CD8-positive, alpha-beta memory T cell (primary cell): ENCODE measurements around the gene ZIC2. TPM values are rescaled to one million over a fixed set of nuclear protein-coding genes. Genes with fewer than 3 reads are reported as not detected.

Experiments
- CTCF ChIA-PET: fragments of 350-600 bp; sonication (Branson Sonifier 250); formaldehyde crosslinking; loops from one replicate; lab custom pipeline; 2021; ENCODE audit warnings: antibody characterized with exemption; lab: Charles Lee
- POLR2A ChIA-PET: fragments of 350-600 bp; sonication (Branson Sonifier 250); formaldehyde crosslinking; loops from one replicate; lab custom pipeline; 2021; ENCODE audit warnings: antibody characterized with exemption; lab: Charles Lee
- DNase-seq, 5 donors: peaks; one replicate each; pipeline versions ENCODE4 v3.0.0 to v3.0.0-alpha.2; 2020 to 2022; ENCODE audit warnings: mixed read lengths in 1 of 5
- H3K27ac ChIP-seq: one replicate; pipeline ENCODE4 v1.7.0; 2013; ENCODE audit warnings: low read depth, mild to moderate bottlenecking, low read length, moderate library complexity
- H3K27me3 ChIP-seq: 2 replicates; pipeline ENCODE4 v1.7.0; 2013; ENCODE audit warnings: low read length, mild to moderate bottlenecking; ENCODE audit not compliant: insufficient read depth, poor library complexity, severe bottlenecking
- H3K36me3 ChIP-seq: 2 replicates; pipeline ENCODE4 v1.7.0; 2013; ENCODE audit warnings: mild to moderate bottlenecking, low read length, moderate library complexity; ENCODE audit not compliant: insufficient read depth
- H3K4me1 ChIP-seq: 2 replicates; pipeline ENCODE4 v1.7.0; 2013; ENCODE audit warnings: mild to moderate bottlenecking, low read length, moderate library complexity; ENCODE audit not compliant: insufficient read depth
- H3K4me3 ChIP-seq: 2 replicates; pipeline ENCODE4 v1.7.0; 2013; ENCODE audit warnings: mild to moderate bottlenecking, low read length
- H3K9me3 ChIP-seq: 2 replicates; pipeline ENCODE4 v1.7.0; 2013; ENCODE audit warnings: mild to moderate bottlenecking, low read length
- H3K27ac Mint-ChIP-seq, 8 donors: one replicate each; pipeline ENCODE4 v1.8.0; 2020 to 2021; ENCODE audit warnings: mixed read lengths in 8 of 8, mild to moderate bottlenecking in 6 of 8, inconsistent platforms in 3 of 8, moderate library complexity in 3 of 8
- H3K27me3 Mint-ChIP-seq, 2 donors: one replicate each; pipeline ENCODE4 v1.8.0; 2020 to 2021; ENCODE audit warnings: mixed read lengths in 2 of 2, mild to moderate bottlenecking in 1 of 2, moderate library complexity in 1 of 2
- H3K36me3 Mint-ChIP-seq, 3 donors: one replicate each; pipeline ENCODE4 v1.8.0; 2020 to 2021; ENCODE audit warnings: mixed read lengths in 3 of 3, inconsistent platforms in 1 of 3, mild to moderate bottlenecking in 1 of 3
- H3K4me1 Mint-ChIP-seq, 3 donors: one replicate each; pipeline ENCODE4 v1.8.0; 2020 to 2021; ENCODE audit warnings: mixed read lengths in 3 of 3, inconsistent platforms in 1 of 3, mild to moderate bottlenecking in 1 of 3
- H3K4me3 Mint-ChIP-seq, 7 donors: one replicate each; pipeline ENCODE4 v1.8.0; 2020 to 2021; ENCODE audit warnings: mixed read lengths in 7 of 7, mild to moderate bottlenecking in 6 of 7, moderate library complexity in 4 of 7, inconsistent platforms in 2 of 7
- H3K9me3 Mint-ChIP-seq, 5 donors: one replicate each; pipeline ENCODE4 v1.8.0; 2020 to 2022; ENCODE audit warnings: mixed read lengths in 5 of 5, mild to moderate bottlenecking in 3 of 5, moderate library complexity in 2 of 5, inconsistent platforms in 1 of 5
- polyA plus RNA-seq: library from polyadenylated mRNA; unstranded; fragments of 300-500 nt; fragmentation: Illumina TruSeq; gene quantifications from one replicate; pipeline ENCODE4 v1.2.3, GENCODE V29; 2021
- total RNA-seq, 2 experiments: library from RNA; stranded (reverse); gene quantifications; one replicate each; pipeline ENCODE4 v1.2.3, GENCODE V29; 2021

The ZIC2 gene
- total and polyA plus RNA-seq, 3 experiments from 2014 or later, result not detected

DNA sequence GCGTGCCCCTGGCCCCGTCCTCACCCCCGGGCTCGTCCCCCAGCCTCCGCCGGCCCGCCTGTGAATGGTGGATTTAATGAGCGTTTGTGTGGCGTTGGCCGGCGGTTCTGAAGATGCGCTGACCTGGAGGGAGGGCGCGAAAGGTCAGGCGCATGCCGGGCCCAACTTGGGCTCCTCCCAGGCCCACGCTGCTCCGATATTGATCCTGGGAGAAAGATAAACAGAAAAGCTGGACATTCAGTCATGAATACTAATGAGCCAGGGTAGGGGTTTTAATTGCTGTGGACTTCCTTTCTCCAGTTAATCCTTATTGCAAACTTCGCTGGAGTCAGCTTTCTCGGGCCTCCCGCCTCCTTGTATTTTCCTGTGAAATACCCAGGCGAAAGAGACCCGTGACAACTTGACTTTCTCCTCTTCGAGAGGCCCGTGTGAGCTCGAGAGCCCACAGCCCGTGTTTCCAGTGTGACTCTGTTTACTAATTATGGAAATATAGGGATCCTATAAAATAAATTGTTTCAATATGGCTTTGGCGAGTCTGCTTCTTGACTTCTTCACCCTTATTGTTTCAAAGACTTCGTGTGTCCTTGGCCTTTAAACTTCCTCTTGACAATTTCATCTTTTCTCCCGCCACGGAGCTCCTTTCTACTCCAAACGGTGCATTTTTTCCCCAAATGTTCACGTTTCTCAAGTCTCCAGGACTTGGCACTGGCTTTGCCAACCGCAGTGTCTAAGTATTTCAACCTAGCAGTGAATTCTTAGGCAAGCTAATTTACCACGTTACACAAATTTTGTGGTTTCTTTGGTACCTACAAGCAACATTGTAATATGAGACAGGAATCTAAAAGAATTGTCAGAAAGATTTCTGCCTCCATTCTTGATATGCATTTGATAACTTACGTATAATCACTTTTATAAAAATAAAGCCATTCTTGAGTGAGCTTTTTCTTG is 10.5 kb downstream of the ZIC2 start:
- peaks cover 13 to 30% (median 25%) of the 10 kb centered on the region in 3 donors for H3K4me1 Mint-ChIP-seq
- CTCF ChIA-PET, result interaction anchor here (1.1 kb wide), 1 partner anchor 22 kb away, joined by 3 read pairs; no protein-coding TSS in a partner anchor
- DNase-seq, result no peak
- H3K27me3 Mint-ChIP-seq, result peaks cover 91 to 96% of the 10 kb centered on the region in 2 donors
- peaks cover 25 to 54% (median 38%) of the 10 kb centered on the region in 5 donors for H3K9me3 Mint-ChIP-seq
- peaks cover 20% of the 10 kb centered on the region for H3K4me1 ChIP-seq
- POLR2A ChIA-PET, result no interaction called here
- peak overlapping the region in 1 of 7 donors; percentile 68 for H3K4me3 Mint-ChIP-seq
- H3K27me3 ChIP-seq, result peaks cover 99% of the 10 kb centered on the region
- no peaks in the 10 kb centered on the region for H3K36me3 Mint-ChIP-seq
- no peak overlapping the region for H3K27ac ChIP-seq
- H3K4me3 ChIP-seq, result no peak overlapping the region
- H3K9me3 ChIP-seq, result no peaks in the 10 kb centered on the region
- no peaks in the 10 kb centered on the region for H3K36me3 ChIP-seq
- H3K27ac Mint-ChIP-seq, result peak overlapping the region in 2 of 8 donors; percentile 34 to 90

DNA sequence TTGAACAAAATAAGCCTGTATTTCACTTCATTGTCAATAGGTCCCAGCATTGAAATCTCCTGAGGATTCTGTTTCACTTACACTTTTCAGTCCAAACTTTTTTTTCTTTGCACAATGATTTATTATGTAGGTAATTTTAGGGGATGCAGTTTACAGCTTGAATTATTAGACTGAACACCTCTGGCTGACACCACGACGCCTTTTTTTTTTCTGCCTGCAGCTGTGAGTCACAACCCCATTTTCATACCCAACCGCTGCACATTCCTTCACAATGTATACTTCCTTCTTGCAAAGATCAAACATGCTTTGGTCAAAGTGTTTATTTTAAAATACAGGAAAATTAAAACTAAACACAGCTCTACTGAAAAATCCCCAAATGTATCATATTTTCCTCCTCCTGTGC is 11.4 kb downstream of the ZIC2 start:
- Histone ChIP-seq H3K27ac (no peak overlapping the region), H3K27me3 (peaks cover 99% of the 10 kb centered on the region), H3K36me3 (no peaks in the 10 kb centered on the region), H3K4me3 (no peak overlapping the region), H3K9me3 (no peaks in the 10 kb centered on the region), H3K4me1 (peaks cover 20% of the 10 kb centered on the region)
- H3K4me3 Mint-ChIP-seq, result peak overlapping the region in 2 of 7 donors; percentile 1 to 68
- H3K4me1 Mint-ChIP-seq, result peaks cover 13 to 30% (median 25%) of the 10 kb centered on the region in 3 donors
- CTCF ChIA-PET, result interaction anchor here (1.1 kb wide), 1 partner anchor 23 kb away, joined by 3 read pairs; no protein-coding TSS in a partner anchor
- no peaks in the 10 kb centered on the region for H3K36me3 Mint-ChIP-seq
- DNase-seq, result no peak
- H3K27me3 Mint-ChIP-seq, result peaks cover 85 to 89% of the 10 kb centered on the region in 2 donors
- peak overlapping the region in 3 of 8 donors; percentile 3 to 90 (median 32) for H3K27ac Mint-ChIP-seq
- POLR2A ChIA-PET, result no interaction called here
- peaks cover 24 to 51% (median 35%) of the 10 kb centered on the region in 5 donors for H3K9me3 Mint-ChIP-seq

DNA sequence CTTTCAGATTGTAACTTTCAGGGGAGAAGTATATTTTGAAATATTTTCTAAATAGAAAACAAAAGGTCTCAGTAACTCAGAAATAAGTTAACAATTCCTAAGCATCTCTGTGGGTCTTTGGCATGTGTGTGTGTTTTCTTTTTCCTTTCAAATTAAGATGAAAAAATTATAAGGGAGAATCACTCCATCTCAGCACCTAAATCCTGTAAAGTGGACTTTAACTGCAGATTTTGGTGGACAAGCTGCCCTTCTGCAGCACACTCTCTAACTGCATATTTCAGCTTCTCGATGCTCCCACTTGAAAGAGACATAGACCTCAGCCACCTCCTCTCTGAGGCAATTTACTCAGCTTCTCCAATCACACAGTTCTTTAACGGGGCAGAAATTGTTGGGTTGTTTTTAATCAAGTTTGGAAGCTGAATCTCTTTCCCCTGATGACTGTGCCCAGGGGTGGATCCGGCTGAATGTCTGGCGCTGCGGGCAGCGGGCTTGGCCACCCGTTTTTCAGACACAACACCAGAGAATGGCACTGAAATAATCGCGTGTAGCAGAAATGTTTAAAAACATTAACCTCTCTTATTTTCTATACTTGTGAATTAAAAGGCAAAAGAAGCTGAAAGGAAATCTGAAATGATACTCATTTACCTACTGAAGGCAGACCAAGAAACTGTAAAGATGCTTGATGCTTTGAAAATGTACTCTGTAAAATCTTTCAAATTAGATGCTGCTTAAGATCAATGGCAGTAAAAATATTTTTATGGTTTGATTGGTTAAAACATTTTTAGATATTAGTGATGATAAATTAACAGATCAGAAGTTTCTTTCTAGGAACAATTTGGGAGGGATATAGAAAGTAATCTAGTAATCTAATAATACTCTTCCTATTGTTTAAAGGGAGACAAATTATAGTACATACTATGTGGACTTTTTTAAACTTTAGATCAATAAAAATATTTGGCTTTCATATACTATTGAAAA is 12.4 kb downstream of the ZIC2 start:
- Histone ChIP-seq H3K4me3 (no peak overlapping the region), H3K9me3 (no peaks in the 10 kb centered on the region), H3K36me3 (no peaks in the 10 kb centered on the region), H3K27me3 (peaks cover 97% of the 10 kb centered on the region), H3K4me1 (peaks cover 19% of the 10 kb centered on the region), H3K27ac (no peak overlapping the region)
- ChIA-PET POLR2A (no interaction called here), CTCF (interaction anchor here (1.4 kb wide), 1 partner anchor 19 kb away, joined by 3 read pairs; no protein-coding TSS in a partner anchor)
- Mint-ChIP-seq H3K27ac (peak overlapping the region in 2 of 8 donors; percentile 14 to 90), H3K9me3 (peaks cover 25 to 55% (median 30%) of the 10 kb centered on the region in 5 donors), H3K4me1 (peaks cover 12 to 29% (median 23%) of the 10 kb centered on the region in 3 donors), H3K4me3 (peak overlapping the region in 1 of 7 donors; percentile 43), H3K36me3 (no peaks in the 10 kb centered on the region), H3K27me3 (peaks cover 89% of the 10 kb centered on the region in 2 donors)
- no peak for DNase-seq

DNA sequence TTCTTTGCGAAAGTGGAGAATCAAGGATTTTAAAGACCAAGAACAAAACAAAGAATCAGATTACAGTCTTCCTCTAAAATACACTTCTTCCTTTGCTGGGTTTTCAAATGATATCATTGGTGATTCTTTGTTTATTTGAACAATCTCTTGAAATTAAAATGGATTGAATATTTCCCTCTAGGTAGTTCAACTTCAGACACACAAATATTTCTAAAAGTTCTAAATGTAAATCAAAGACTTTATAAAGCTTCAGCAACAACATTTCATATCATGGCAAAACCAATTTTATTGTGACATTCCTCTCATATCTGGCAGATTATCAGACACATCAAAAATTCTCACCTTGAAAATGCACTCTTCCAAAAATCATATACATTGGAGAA is 13.0 kb downstream of the ZIC2 start:
- Histone ChIP-seq H3K4me3 (no peak overlapping the region), H3K27ac (no peak overlapping the region), H3K9me3 (no peaks in the 10 kb centered on the region), H3K36me3 (no peaks in the 10 kb centered on the region), H3K27me3 (peaks cover 93% of the 10 kb centered on the region), H3K4me1 (peaks cover 12% of the 10 kb centered on the region)
- POLR2A ChIA-PET, result no interaction called here
- CTCF ChIA-PET, result interaction anchor here (1.4 kb wide), 1 partner anchor 19 kb away, joined by 3 read pairs; no protein-coding TSS in a partner anchor
- Mint-ChIP-seq H3K27me3 (peaks cover 86 to 89% of the 10 kb centered on the region in 2 donors), H3K4me1 (peaks cover 10 to 22% (median 16%) of the 10 kb centered on the region in 3 donors), H3K4me3 (no peak overlapping the region), H3K9me3 (peaks cover 25 to 52% (median 29%) of the 10 kb centered on the region in 5 donors), H3K27ac (peak overlapping the region in 1 of 8 donors; percentile 90), H3K36me3 (no peaks in the 10 kb centered on the region)
- DNase-seq, result no peak

DNA sequence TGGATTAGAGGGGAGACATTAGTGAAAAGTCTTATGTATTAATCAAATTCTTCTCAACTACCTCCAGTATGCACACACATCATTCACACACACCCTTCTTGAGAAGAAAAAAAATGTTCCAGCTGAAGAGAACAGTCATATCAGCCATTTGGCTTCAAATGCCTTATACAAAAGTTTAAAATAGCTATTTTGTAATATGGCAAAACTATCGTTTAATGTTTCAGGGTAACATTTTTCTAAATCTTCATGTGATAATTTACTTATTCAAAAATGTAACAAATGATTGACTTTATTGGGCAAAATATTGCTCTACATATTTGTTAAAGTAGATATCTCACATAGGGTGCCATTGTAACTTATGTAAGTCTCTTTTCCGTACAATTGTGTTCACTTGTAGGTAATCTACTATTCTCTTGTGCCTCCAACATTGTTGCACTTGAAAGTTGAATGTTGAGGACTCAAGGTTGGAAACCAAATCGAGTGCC is 13.6 kb downstream of the ZIC2 start:
- no peak for DNase-seq
- Mint-ChIP-seq H3K27me3 (peaks cover 81 to 88% of the 10 kb centered on the region in 2 donors), H3K9me3 (peaks cover 22 to 49% (median 25%) of the 10 kb centered on the region in 5 donors), H3K36me3 (no peaks in the 10 kb centered on the region), H3K4me3 (peak overlapping the region in 2 of 7 donors; percentile 3 to 16), H3K27ac (peak overlapping the region in 2 of 8 donors; percentile 63 to 90), H3K4me1 (peaks cover 7 to 17% (median 11%) of the 10 kb centered on the region in 3 donors)
- no peak overlapping the region for H3K27ac ChIP-seq
- H3K9me3 ChIP-seq, result no peaks in the 10 kb centered on the region
- H3K27me3 ChIP-seq, result peaks cover 88% of the 10 kb centered on the region
- H3K4me1 ChIP-seq, result peaks cover 7% of the 10 kb centered on the region
- H3K4me3 ChIP-seq, result no peak overlapping the region
- ChIA-PET POLR2A (no interaction called here), CTCF (no interaction called here)
- H3K36me3 ChIP-seq, result no peaks in the 10 kb centered on the region

DNA sequence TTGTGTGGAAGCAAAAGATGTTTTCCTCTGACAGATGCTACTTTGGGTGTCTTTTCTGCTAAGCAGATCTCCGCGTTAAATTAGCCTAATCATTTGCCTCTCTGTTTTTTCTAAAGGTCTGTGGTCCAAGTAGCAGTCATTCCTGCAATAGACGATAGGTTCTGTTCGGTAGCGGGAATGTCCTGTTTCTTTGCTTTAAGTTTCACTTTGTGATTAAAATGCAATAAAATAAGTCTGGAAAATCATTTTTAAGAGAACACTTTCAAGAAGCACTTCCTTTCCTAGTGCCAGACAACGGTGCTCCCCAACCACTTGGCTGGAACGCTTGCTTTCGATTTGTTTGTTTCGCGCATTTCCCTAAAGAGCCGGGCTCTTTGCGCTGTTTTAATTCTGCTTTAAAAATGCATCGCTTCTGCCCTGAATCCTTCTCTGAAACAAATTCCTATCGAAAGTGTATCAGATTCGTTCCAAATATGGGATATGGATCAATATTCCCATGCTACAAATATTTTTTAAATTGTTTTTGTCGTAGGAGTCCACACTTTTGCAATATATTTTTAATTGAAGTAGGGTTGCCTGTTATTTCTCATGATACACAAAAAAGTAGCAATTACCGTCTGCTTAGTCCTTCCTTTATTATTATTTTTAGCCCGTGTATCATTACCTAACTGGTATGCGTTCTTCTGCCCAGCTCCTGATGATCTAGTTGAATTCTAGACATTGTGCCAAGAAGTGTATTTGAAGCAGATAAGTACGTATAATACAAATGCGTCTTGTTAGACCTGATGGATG is 14.2 kb downstream of the ZIC2 start:
- Mint-ChIP-seq H3K4me3 (peak overlapping the region in 4 of 7 donors; percentile 3 to 44 (median 30)), H3K27ac (peak overlapping the region in 2 of 8 donors; percentile 69 to 90), H3K4me1 (peaks cover 5 to 11% (median 8%) of the 10 kb centered on the region in 3 donors), H3K27me3 (peaks cover 75 to 84% of the 10 kb centered on the region in 2 donors), H3K9me3 (peaks cover 22 to 47% (median 25%) of the 10 kb centered on the region in 5 donors), H3K36me3 (no peaks in the 10 kb centered on the region)
- Histone ChIP-seq H3K27ac (no peak overlapping the region), H3K9me3 (no peaks in the 10 kb centered on the region), H3K27me3 (peaks cover 82% of the 10 kb centered on the region), H3K4me1 (peaks cover under 1% of the 10 kb centered on the region), H3K36me3 (no peaks in the 10 kb centered on the region), H3K4me3 (no peak overlapping the region)
- DNase-seq, result no peak
- ChIA-PET CTCF (interaction anchor here (1.0 to 1.1 kb wide), 2 partner anchors 26 to 240 kb away, joined by 3 read pairs; no protein-coding TSS in a partner anchor), POLR2A (no interaction called here)
